ENCODE data around the gene UPK3B. TPM values are rescaled to one million over a fixed set of nuclear protein-coding genes. Genes with fewer than 3 reads are reported as not detected.
"Not testable (repeated sequence)": the region's sequence is repeated elsewhere in the genome, so short reads cannot be mapped to it uniquely, and the experiment has no call there.

UPK3B gene
- total and polyA plus RNA-seq, 2 of the 13 experiments (the other 11 are each of a cell fraction or from before 2014, with no cell fraction given) = not detected

DNA sequence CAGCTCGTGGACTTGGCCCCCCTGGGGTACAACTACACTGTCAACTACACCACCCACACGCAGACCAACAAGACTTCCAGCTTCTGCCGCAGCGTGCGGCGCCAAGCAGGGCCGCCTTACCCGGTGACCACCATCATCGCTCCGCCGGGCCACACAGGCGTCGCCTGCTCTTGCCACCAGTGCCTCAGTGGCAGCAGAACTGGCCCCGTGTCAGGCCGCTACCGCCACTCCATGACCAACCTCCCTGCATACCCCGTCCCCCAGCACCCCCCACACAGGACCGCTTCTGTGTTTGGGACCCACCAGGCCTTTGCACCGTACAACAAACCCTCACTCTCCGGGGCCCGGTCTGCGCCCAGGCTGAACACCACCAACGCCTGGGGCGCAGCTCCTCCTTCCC, 27.7 kb upstream of the UPK3B start:
- H3K4me3 ChIP-seq (replicated peaks in 1 of 3; ENCODE audit: insufficient read depth in 1 of 3, low read depth in 2 of 3, low read length in 3 of 3); H3K9me3 ChIP-seq (ENCODE audit: low read length); H3K36me3 ChIP-seq (replicated peaks in 1 of 2; ENCODE audit: control insufficient read depth in 1 of 2, insufficient read depth in 2 of 2, low read length in 2 of 2); DNase-seq (ENCODE audit: low spot score); H3K27me3 ChIP-seq (ENCODE audit: control insufficient read depth in 1 of 2, insufficient read depth in 2 of 2, low read length in 2 of 2); H3K79me2 ChIP-seq (ENCODE audit: insufficient read depth, low read length); FAIRE-seq; in situ Hi-C loops (cut with HindIII; ENCODE audit: extremely low pct_ligation_motif_present, low pct_unique_long_range_greater_than_20kb); ATAC-seq; intact Hi-C loops (cut with micrococcal nuclease; ENCODE audit: unreplicated experiment); H3K27ac ChIP-seq (ENCODE audit: extremely low read length, insufficient read depth, low read length); CTCF ChIA-PET (ENCODE audit: low intra/inter-chr PET ratio, low total read pairs); H3K9ac ChIP-seq (ENCODE audit: insufficient read depth, low read depth, low read length); BruUV-seq (replicated peaks); H2AFZ ChIP-seq (ENCODE audit: low read length); H3K4me2 ChIP-seq (ENCODE audit: low read depth, low read length); H3K4me1 ChIP-seq (ENCODE audit: insufficient read depth, low read length); POLR2A ChIA-PET; H4K20me1 ChIP-seq (ENCODE audit: insufficient read depth, low read length): not testable (repeated sequence)
- 99% methylated on average over 23 of the region's 24 CpGs for WGBS (ENCODE audit: low lambda C conversion rate)

GRCh38 chr7:76483081-76483480, 27.3 kb upstream of the UPK3B start:
- CTCF ChIA-PET (ENCODE audit: low intra/inter-chr PET ratio, low total read pairs); H3K9ac ChIP-seq (ENCODE audit: insufficient read depth, low read depth, low read length); H3K36me3 ChIP-seq (replicated peaks in 1 of 2; ENCODE audit: control insufficient read depth in 1 of 2, insufficient read depth in 2 of 2, low read length in 2 of 2); ATAC-seq; H4K20me1 ChIP-seq (ENCODE audit: insufficient read depth, low read length); DNase-seq (ENCODE audit: low spot score); FAIRE-seq; H3K79me2 ChIP-seq (ENCODE audit: insufficient read depth, low read length); in situ Hi-C loops (cut with HindIII; ENCODE audit: extremely low pct_ligation_motif_present, low pct_unique_long_range_greater_than_20kb); H3K27me3 ChIP-seq (ENCODE audit: control insufficient read depth in 1 of 2, insufficient read depth in 2 of 2, low read length in 2 of 2); H3K4me1 ChIP-seq (ENCODE audit: insufficient read depth, low read length); H3K4me3 ChIP-seq (replicated peaks in 1 of 3; ENCODE audit: insufficient read depth in 1 of 3, low read depth in 2 of 3, low read length in 3 of 3); H2AFZ ChIP-seq (ENCODE audit: low read length); H3K4me2 ChIP-seq (ENCODE audit: low read depth, low read length); POLR2A ChIA-PET; H3K27ac ChIP-seq (ENCODE audit: extremely low read length, insufficient read depth, low read length); H3K9me3 ChIP-seq (ENCODE audit: low read length); intact Hi-C loops (cut with micrococcal nuclease; ENCODE audit: unreplicated experiment): not testable (repeated sequence)
- BruUV-seq (replicated peaks) = TSS peak; percentile 30
- WGBS (ENCODE audit: low lambda C conversion rate) = 96% methylated on average over 12 of the region's 17 CpGs

DNA sequence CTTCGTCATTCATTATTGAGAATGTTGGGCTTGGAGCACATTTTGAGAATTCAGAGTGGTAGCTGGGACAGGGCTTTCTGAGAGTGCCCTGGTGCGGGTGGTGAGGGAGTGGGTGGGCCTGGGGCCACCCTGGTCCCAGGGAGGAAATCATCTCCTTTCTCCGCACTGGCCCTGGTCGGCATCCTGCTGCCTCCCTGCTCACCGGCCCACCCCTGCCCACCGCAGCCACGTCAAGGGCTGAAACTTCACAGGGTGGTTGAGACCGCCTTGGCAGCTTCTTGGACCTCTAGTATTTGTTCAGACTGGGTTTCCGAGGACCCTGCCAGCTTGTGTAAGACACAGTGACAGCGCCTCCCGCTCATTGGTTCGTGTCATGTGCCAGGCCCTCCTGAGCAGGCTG, 25.9 kb upstream of the UPK3B start:
- H3K27ac ChIP-seq (ENCODE audit: extremely low read length, insufficient read depth, low read length); FAIRE-seq; CTCF ChIA-PET (ENCODE audit: low intra/inter-chr PET ratio, low total read pairs); ATAC-seq; H3K4me2 ChIP-seq (ENCODE audit: low read depth, low read length); intact Hi-C loops (cut with micrococcal nuclease; ENCODE audit: unreplicated experiment); H3K4me1 ChIP-seq (ENCODE audit: insufficient read depth, low read length); in situ Hi-C loops (cut with HindIII; ENCODE audit: extremely low pct_ligation_motif_present, low pct_unique_long_range_greater_than_20kb); H3K27me3 ChIP-seq (ENCODE audit: control insufficient read depth in 1 of 2, insufficient read depth in 2 of 2, low read length in 2 of 2); BruUV-seq (replicated peaks); DNase-seq (ENCODE audit: low spot score); H2AFZ ChIP-seq (ENCODE audit: low read length); H3K9ac ChIP-seq (ENCODE audit: insufficient read depth, low read depth, low read length); H3K9me3 ChIP-seq (ENCODE audit: low read length); H4K20me1 ChIP-seq (ENCODE audit: insufficient read depth, low read length); H3K4me3 ChIP-seq (replicated peaks in 1 of 3; ENCODE audit: insufficient read depth in 1 of 3, low read depth in 2 of 3, low read length in 3 of 3); H3K79me2 ChIP-seq (ENCODE audit: insufficient read depth, low read length); POLR2A ChIA-PET; H3K36me3 ChIP-seq (replicated peaks in 1 of 2; ENCODE audit: control insufficient read depth in 1 of 2, insufficient read depth in 2 of 2, low read length in 2 of 2): not testable (repeated sequence)
- no CpG with 5 or more reads among the region's 12 CpGs for WGBS (ENCODE audit: low lambda C conversion rate)

DNA sequence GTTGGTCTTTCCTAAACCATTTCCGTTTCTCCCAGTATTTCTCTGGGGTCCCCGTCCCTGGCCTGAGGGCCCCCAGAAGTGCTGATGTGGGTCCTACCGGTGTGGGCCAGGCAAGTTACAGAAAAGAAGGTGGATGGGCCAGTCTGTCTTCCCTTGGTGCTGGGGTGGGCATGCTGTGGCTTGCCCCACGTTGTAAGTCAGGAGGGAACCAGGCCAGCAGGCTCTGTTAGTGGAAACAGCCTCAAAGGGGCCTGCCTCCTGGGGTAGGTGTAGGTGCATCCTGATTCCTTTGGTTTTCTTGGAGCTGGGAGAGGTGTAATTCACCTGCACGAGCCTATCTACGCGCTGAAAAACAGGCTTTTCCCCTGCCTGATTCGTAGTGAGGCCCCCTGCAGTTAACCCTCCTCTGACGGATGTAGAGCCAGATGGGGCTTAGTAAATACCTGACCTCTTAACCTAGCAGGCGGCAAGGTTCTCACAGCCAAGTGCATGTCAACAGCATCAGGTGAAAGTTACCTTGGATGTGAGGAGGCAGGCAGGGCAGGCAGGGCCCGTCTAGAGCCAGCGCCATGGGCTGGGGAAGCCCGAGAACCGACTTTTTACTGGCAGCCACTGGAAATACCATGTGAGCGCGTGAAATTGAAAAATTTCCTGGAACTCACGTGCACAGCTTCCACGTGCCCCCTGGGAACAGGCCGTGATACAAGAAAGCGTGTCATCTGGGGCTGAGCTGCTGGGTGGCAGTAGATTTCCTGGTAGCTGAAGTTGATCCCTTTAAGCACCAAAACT, 24.3 kb upstream of the UPK3B start:
- H4K20me1 ChIP-seq (ENCODE audit: insufficient read depth, low read length); BruUV-seq (replicated peaks); H3K27me3 ChIP-seq (ENCODE audit: control insufficient read depth in 1 of 2, insufficient read depth in 2 of 2, low read length in 2 of 2); H3K4me2 ChIP-seq (ENCODE audit: low read depth, low read length); CTCF ChIA-PET (ENCODE audit: low intra/inter-chr PET ratio, low total read pairs); FAIRE-seq; H3K9me3 ChIP-seq (ENCODE audit: low read length); H3K27ac ChIP-seq (ENCODE audit: extremely low read length, insufficient read depth, low read length); H3K9ac ChIP-seq (ENCODE audit: insufficient read depth, low read depth, low read length); ATAC-seq; H3K4me3 ChIP-seq (replicated peaks in 1 of 3; ENCODE audit: insufficient read depth in 1 of 3, low read depth in 2 of 3, low read length in 3 of 3); H2AFZ ChIP-seq (ENCODE audit: low read length); intact Hi-C loops (cut with micrococcal nuclease; ENCODE audit: unreplicated experiment); DNase-seq (ENCODE audit: low spot score); POLR2A ChIA-PET; H3K79me2 ChIP-seq (ENCODE audit: insufficient read depth, low read length); H3K4me1 ChIP-seq (ENCODE audit: insufficient read depth, low read length); H3K36me3 ChIP-seq (replicated peaks in 1 of 2; ENCODE audit: control insufficient read depth in 1 of 2, insufficient read depth in 2 of 2, low read length in 2 of 2); in situ Hi-C loops (cut with HindIII; ENCODE audit: extremely low pct_ligation_motif_present, low pct_unique_long_range_greater_than_20kb): not testable (repeated sequence)
- WGBS (ENCODE audit: low lambda C conversion rate) = 100% methylated on average over 3 of the region's 20 CpGs

Data from HepG2 (cell line).